NCI-H748 (cell line): Measurements from ENCODE around the gene SLC28A1.
"Not testable (repeated sequence)": the region's sequence is repeated elsewhere in the genome, so short reads cannot be mapped to it uniquely, and the experiment has no call there.

ENCODE experiments used
- DNase-seq: peaks from one replicate; lab custom pipeline; 2025; ENCODE audit not compliant: unreplicated experiment; lab: John Stamatoyannopoulos, UW

SLC28A1 gene

DNA sequence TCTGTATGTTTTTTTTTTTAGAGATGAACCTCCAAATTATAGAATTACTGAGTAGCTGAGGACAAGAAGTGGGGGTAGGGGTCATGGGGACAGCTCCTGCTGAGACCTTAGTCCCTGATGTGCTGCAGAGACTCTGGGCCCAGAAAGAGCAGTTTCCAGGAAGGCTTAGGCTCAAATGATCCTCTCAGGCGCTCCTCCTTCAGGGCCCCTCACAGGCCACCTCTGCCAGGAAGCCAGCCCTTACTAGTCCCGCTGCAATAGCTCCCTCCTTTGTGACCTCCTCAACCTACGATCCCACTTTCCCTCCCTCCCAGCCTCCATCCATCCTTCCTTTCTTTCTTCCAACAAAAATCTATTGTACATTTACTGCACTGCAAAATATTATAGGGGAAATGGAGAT, 24.6 kb downstream of the SLC28A1 start:
- no peak for DNase-seq

DNA sequence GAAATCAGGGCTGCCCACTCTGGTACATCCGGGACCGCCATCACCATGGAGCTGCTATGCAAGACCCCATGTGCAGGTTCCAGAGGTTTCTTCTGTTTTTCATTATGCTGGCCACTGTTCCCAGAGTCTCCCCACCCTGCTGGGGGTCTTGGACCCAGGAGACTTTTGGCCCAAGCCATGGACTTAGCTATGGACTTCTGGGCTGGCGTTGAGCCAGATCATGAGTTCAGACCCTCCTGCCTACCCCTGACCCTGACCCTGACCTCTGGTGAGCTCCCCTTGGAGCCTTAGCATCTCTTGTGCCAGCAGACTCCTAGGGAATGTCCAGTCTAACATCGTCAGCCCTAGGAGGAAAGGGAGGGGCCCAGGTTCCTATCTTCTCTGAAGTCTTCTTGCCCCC, 25.3 kb downstream of the SLC28A1 start:
- no peak for DNase-seq

DNA sequence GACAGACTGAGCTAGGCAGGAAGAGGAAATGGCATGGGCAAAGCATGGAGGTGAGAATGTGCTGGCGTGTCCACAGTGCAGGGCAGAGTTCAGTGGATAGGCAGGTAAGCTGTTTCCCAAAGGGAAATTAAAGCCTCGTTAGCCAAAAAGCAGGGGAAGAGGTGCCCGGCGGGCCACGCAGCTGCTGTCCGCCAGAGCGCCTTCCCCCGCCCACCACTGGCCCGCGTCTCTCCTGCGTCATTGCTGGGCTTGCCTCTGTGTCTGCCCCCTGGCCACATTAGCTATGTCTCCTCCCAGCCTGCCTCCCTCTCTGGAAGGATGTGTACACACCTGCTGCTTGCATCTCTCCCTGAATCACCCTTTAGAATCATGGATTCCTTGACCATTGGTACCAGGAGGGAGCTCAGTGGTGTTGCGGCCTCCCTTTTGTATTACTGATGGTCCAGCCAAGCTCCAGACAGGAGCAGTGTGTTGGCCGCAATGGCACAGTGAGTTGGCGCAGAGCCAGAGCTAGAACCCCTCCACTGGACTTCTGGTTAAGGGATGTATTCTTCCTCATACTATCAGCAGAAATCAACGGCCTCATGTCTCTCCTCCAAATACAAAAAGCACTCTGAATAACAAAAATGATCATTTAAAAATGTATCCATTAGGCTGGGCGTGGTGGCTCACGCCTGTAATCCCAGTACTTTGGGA, 26.6 kb downstream of the SLC28A1 start:
- peak; percentile 76 for DNase-seq

DNA sequence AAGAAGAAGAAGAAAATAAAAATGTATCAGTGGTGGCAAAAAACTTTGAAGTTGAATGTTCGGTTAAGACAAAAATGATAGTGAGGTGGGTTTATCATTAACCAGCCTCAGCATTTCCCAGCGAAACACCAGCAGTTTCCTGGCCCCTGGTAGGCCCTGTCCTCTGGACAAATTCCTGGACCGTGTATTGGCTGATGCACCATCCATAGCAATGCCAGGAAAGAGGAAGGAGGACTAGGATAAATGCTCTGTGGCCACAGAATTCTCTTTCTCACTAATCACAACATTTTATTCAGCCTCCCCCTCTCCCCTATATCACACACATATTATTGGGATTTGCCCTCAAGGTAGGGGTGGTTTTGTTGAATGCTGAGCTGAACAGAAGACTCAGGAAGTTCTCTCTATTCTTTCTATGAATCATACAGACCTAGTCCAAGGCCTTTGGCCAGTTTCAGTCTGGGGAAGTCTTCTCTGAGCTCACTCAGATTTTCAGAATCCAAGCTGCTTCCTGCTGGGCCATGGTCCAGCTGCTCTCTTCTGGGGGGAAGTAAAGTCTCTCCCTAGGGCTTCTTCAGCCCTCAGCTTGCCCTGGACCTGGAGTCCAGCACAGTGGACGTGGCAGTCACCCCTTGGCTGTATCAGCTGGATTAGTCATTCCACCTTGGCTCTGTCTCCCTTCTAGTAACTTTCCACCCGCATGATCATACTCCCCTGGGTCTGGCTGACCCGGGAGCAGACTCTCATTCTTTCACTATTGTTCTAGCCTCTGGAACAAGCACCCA, 27.6 kb downstream of the SLC28A1 start:
- no peak for DNase-seq

- no peak for DNase-seq
Measured at GRCh38 chr15:84913360-84913723, 28.9 kb downstream of the SLC28A1 start.

GRCh38 chr15:84914351-84914750, 29.9 kb downstream of the SLC28A1 start:
- no peak for DNase-seq

- DNase-seq: peak; percentile 9
Measured at GRCh38 chr15:84914909-84915605, 30.6 kb downstream of the SLC28A1 start.

GRCh38 chr15:84915606-84915958, 31.1 kb downstream of the SLC28A1 start:
- no peak for DNase-seq

- no peak for DNase-seq
Measured at GRCh38 chr15:84917452-84917851, 33.0 kb downstream of the SLC28A1 start.

- no peak for DNase-seq
Measured at GRCh38 chr15:84919106-84919667, 34.7 kb downstream of the SLC28A1 start.

DNA sequence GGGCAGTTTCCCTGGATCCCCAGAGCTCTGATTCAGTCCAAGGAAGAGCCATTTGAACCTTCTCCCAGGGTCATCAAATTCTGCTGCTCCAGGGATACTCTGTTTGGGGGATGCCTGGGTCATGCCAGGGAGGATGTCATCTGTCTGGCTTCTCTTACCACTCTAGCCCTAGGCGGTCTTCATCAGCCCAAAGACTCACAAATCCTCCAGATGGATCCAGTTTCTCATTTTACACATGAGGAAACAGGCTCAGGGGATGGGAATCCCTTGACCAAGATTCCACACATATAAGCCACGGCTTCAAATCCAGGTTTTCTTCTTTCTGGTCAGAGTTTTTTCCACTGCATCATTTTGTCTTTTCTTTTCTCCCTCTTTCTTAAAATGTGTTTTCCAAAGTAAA, 36.7 kb downstream of the SLC28A1 start:
- no peak for DNase-seq

- DNase-seq: no peak
Measured at GRCh38 chr15:84922530-84922929, 38.1 kb downstream of the SLC28A1 start.

DNA sequence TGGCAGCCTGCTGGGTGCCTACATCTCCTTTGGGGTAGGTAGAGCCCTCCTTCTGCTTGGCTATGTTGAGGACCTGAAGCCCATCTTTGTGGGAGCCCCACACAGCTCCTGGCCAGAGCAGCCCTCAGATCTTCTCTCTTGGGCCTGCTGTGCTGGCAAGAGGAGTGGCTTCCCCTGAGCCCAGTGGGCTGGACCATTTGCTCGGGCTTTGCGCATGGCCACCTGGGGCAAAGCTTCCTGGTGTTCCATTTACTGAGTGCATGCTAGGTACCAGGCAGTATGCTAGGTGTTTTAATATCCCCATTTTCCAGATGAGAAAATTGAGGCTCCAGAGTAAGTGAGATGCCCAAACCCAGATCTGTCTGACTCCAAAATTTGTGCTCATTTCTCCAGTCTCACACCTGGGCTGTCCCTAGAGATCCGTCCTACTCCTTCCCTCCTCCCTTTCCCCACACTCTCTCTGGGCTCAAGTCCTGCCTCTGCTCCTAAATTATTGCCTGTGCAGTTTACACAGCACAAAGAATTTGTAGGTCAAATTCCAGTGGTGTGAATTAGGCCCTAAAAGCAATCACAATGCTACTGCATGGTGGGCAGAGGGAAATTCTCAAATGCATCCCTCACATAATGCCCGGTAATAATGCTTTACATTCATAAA, 39.7 kb downstream of the SLC28A1 start:
- no peak for DNase-seq

DNA sequence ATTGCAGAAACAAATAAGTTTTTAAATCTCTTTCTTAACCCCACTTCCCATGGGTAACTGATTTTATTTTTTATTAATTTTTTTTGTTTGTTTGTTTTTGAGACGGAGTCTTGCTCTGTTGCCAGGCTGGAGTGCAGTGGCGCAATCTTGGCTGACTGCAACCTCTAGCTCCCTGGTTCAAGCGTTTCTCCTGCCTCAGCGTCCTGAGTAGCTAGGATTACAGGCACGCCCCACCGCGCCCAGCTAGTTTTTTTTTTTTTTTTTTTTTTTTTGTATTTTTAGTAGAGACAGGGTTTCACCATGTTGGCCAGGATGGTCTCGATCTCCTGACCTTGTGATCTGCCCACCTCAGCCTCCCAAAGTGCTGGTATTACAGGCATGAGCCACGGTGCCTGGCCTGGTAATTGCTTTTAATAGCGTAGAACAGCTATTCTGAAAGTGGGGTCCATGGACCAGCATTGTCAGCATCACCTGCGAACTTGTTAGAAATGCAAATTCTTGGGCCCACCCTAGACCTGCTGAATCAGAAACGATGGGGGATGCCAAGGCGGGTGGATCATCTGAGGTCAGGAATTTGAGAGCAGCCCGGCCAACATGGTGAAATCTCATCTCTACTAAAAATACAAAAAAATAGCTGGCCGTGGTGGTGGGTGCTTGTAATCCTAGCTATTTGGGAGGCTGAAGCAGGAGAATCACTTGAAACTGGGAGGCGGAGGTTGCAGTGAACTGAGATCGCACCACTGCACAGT, 40.5 kb downstream of the SLC28A1 start:
- DNase-seq: not testable (repeated sequence)

GRCh38 chr15:84925906-84926305, 41.4 kb downstream of the SLC28A1 start:
- no peak for DNase-seq

DNA sequence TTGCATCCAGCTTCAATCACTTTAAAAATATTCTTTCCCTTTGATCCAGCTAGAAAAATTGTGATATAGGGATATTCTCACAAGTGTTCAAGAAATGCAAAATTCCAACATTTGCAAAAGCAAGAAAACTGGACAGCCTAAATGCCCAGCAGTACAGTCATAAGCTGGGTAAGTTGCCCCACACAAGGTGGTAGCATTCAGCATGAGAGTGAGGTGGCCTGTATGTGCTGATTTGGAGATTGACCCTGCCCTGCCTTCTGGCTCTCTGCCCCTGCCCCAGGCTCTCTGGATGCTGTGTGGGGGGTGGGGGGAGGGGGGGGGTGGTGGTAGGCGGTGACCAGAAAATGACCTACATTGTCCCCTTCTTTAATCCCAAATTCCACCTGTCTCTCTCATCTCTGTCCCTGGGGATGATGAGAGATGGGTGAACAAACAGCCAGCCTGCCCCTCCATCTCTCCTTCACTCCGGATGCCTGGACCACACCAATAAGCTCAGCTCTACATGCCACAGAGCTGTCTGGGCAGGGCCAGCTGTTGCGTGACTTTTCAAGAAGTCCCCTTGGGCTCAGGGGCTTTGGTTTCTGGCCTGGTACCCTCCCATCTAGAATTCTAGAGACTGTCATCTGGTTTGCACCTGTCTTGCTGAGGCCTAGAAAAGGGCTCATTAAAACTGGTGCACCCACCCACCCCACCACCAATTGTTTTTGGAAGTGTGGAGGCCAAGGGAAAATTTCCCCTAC, 42.2 kb downstream of the SLC28A1 start:
- no peak for DNase-seq

GRCh38 chr15:84928843-84929168, 44.3 kb downstream of the SLC28A1 start:
- DNase-seq: no peak

DNA sequence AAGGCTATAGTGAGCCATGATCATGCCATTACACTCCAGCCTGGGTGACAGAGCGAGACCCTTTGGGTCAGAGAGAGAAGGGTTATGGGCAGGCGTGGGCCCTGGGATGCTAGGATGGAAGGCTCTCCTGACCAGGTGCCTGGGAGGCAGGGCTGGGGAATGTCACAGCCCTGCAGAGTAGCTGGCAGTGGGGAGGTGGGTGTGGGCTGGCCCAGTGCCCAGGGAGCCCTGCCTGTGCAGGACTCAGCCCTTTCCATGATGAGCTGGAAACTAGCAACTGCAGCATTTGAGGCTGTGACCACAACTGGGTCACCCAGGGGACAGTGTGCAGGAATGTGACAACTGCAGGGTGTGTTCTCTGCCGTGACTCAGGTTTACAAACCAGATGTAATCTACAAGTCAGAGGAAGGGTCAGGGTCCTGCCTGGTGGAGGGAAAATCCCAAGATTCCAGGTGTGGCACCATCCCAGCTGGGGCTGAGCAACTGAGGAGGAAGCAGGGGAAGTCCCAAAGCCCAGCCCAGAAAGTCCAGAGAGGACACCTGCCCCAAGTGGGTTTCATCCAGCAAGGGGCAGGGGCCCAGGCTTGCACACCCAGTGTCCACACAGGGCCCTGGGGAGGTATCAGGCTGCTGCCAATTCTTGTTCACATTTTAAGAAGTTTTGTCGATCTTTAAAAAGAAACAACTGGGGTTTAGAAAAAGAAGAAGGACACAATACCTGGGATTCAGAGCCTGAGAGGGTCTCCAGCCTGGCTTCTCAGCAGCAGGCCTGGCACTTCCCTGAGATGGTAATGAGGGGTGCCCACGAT, 45.5 kb downstream of the SLC28A1 start:
- no peak for DNase-seq
